Activated CD8-positive, alpha-beta memory T cell treated with anti-CD3 and anti-CD28 coated beads for 36 hours (primary cell): ENCODE measurements around the gene NFASC. TPM values are rescaled to one million over a fixed set of nuclear protein-coding genes. Genes with fewer than 3 reads are reported as not detected.

Source experiments
- CTCF ChIA-PET: fragments of 350-600 bp; sonication (Branson Sonifier 250); formaldehyde crosslinking; loops from one replicate; lab custom pipeline; 2021; ENCODE audit warnings: antibody characterized with exemption; lab: Charles Lee
- POLR2A ChIA-PET: fragments of 350-600 bp; sonication (Branson Sonifier 250); formaldehyde crosslinking; loops from one replicate; lab custom pipeline; 2021; ENCODE audit warnings: antibody characterized with exemption; lab: Charles Lee
- total RNA-seq, 2 experiments: library from RNA; stranded (reverse); gene quantifications; one replicate each; pipeline ENCODE4 v1.2.3, GENCODE V29; 2021

The NFASC gene
- total RNA-seq, 2 experiments from 2014 or later: 0.08 to 0.13 TPM

DNA sequence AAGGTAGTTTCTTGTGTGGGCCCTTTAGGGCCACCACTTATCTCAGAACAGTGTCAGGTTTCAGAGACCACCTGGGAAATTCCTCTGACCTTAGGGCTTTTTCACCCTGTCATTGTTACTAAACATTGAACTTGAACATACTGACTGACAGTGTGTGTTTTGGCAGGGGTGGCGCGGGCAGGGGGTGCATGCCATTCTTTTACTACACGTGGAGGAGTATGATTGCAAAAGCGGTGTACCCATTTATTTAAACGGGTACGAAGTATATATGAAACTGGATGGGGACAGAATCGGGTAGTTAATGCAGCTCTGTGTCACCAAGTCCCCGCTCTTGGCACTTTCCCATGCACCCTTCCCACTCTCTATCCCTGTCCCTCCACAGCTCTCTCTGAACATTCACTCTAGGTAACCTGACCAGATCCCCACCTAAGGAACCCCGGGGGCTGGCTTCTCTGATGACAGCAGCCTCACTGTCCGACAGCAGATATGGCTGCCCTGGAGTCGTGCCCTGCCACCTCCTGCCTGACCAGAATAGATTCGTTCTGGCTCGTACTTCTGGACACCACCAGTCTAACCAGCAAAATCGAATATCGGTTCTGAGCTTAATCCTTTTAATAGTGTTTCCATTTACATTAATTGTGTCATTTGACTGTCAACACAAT is 51.3 kb downstream of the NFASC start:
- ChIA-PET CTCF (no interaction called here), POLR2A (no interaction called here)

DNA sequence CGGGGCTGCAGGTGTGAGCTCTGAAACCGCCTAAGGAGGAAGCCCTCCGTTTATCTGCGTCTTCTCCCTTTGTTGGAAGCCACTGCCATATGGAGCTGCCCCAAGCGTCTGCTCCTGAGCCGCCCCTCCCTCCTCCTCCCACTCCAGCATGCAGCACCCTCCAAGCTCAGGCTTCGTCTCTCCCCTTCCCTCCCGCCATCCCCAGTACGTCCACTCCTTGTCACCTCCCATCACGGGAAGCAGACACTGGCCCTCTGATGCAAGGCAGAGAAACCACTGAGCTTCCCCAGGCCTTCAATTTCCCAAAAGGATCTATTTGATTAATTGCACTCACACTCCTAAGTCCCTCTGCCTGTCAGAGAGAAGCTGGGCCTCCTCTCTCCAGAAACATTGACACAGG is 52.5 kb downstream of the NFASC start:
- POLR2A ChIA-PET: no interaction called here
- CTCF ChIA-PET: no interaction called here

DNA sequence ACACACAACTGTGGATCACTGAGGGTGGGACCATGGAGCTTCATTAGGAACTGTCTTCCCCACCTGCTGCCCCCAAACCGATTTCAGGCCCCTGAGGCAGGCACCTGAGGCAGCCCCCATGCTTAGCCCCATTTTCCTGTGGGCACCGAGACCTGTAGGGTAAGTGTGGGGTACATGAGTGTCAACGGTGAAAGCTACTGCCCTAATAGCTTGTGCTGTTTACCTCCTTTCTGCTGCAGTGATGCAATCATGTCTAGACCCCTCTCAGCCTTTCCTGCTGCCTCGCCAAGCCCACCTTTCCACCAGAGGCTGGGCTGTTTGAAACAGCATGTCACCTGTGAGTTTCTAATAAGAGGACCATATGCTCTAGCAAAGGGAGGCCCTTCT is 53.0 kb downstream of the NFASC start:
- ChIA-PET POLR2A (no interaction called here), CTCF (no interaction called here)

DNA sequence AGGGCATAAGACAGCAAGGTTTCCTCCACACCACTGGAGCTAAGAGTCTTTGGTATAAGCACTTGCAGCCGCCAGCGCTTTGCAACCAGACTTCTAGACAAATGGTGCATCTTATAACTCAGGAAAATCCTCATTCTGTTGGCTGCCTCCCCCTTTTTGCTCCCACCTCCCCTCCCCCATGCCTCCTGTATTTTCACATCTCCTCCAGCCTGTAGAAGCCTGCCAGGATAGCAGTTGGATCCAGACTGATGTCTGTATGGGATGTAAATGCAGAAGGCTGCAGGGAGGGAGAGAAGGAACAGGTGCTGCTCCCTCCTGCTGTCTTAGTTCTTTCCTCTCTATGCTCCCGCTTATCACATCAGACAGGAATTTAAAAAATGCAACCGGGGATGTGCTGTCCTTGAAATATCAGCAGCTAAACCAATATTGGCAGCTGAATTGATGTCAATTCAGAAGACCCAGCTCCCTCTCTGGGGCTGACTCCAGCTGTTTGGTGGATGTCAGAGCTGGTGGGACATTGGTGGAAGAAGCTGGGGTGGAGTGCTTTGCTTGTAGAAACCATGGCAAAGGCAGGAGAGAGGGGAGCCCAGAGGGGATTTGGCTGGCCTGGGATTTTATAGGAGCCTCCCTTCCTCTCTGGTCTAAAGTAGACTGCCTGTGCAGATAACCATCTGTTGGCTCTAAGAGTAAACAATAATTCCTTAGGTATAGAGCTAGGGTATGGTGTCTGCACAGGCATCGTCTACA is 53.5 kb downstream of the NFASC start:
- ChIA-PET POLR2A (interaction anchor here (0.6 kb wide), 1 partner anchor 104 kb away, joined by 3 read pairs; no protein-coding TSS in a partner anchor), CTCF (no interaction called here)

DNA sequence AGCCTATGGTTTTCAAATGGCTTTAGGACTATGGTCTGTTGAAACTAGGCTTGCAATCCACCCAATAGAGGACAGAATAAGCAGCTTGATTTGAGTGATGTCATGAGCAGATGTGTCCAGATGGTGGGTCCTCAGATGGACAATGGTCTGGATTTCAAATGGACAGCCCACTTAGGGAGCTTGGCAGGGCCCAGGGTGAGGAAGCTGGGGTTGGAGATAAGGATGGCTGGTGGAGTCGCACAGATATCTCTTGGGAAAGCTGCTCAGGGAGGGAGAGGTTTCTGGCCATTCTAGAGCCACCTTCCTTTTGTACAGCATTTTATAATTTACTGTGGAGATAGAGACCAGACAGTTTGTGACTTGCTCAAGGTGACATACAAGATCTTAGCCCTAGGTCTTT is 55.0 kb downstream of the NFASC start:
- ChIA-PET CTCF (no interaction called here), POLR2A (no interaction called here)

GRCh38 chr1:204927673-204928641 is 57.3 kb downstream of the NFASC start:
- ChIA-PET POLR2A (no interaction called here), CTCF (interaction anchor here (1.2 kb wide), 1 partner anchor 14 kb away, joined by 3 read pairs; no protein-coding TSS in a partner anchor)

DNA sequence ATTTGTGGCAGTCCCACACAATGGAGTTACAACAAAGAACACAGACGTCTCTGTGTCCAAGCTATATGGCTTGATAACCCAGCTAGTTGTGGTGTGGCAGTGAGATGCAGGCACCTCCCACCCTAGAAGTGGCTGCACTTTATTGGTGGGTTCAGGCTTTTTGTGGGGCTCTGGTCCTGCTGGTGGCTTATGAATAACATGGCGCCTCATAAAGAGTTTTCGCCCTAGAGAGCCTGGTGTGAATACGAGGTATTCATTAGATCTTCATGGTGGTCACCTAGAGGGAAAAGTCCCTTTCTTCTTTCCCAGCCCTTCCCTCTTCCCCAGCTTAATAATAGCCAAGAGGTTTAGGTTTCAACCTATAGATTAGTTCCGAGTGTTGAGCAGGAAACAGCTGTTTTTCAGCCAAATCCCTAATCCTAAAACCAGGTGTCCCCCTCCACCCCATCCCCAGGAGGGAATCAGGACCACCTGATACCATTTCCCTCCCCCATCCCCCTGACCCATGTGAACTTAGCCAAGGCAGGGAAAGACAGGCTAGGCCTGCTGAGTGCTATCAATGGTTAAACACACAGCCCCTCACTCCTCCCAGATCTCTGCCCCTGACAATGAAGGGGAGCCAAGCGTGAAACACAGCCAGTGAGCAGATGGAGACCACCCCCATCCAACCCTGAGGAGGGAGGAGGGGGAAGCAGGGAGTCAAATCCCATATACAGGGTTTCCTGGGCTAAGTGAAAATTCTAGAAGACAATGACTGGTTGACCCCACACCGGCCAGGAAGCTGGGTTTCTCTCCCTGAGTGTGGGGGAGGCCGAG is 58.2 kb downstream of the NFASC start:
- ChIA-PET CTCF (no interaction called here), POLR2A (no interaction called here)

- ChIA-PET CTCF (no interaction called here), POLR2A (no interaction called here)
These were observed 59.0 kb downstream of the NFASC start for GRCh38 chr1:204929487-204930154.

GRCh38 chr1:204930155-204930523 is 59.5 kb downstream of the NFASC start:
- POLR2A ChIA-PET: no interaction called here
- CTCF ChIA-PET: no interaction called here

- POLR2A ChIA-PET: no interaction called here
- CTCF ChIA-PET: no interaction called here
These were observed 60.7 kb downstream of the NFASC start for GRCh38 chr1:204931313-204931712.

- ChIA-PET CTCF (no interaction called here), POLR2A (no interaction called here)
These were observed 61.3 kb downstream of the NFASC start for GRCh38 chr1:204931768-204932572.

DNA sequence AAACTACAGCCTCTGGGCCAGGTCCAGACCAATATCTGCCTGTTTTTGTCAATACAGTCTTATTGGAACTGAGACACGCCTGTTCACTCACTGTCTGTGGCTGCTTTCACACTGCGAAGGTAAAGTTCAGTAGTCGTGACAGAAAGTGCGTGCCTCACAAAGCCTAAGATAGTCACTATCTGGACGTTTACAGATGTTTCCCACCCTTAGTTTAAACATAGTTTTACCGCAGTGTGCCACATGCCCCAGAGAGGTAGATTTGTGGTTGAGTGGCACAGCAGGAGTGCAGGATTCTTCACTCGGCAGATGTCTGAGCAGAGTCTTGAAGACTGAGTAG is 61.9 kb downstream of the NFASC start:
- ChIA-PET POLR2A (no interaction called here), CTCF (no interaction called here)

DNA sequence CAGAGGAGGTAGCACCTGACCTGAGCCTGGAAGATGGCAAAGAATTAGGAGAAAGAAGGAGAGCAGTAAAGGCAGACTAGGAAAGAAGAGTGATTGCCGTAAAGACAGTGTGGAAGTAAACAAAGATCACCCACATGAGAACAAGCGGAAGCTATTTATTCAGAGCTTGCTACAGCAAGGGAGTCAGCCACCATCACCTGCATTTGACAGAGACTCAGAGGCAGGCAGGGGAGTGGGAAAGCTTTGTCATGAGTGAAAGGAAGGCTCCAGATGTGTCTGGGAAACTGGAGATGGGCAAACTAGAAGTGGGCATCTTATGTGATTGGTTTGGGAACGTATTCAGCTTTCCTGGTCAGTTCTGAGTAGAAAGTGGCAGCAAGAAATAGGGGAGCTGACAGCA is 64.5 kb downstream of the NFASC start:
- ChIA-PET POLR2A (no interaction called here), CTCF (no interaction called here)

- ChIA-PET POLR2A (no interaction called here), CTCF (interaction anchor here (0.6 kb wide), 1 partner anchor 796 kb away, joined by 3 read pairs; no protein-coding TSS in a partner anchor)
These were observed 66.1 kb downstream of the NFASC start for GRCh38 chr1:204936765-204937164.

GRCh38 chr1:204937901-204938300 is 67.2 kb downstream of the NFASC start:
- POLR2A ChIA-PET: no interaction called here
- CTCF ChIA-PET: no interaction called here

DNA sequence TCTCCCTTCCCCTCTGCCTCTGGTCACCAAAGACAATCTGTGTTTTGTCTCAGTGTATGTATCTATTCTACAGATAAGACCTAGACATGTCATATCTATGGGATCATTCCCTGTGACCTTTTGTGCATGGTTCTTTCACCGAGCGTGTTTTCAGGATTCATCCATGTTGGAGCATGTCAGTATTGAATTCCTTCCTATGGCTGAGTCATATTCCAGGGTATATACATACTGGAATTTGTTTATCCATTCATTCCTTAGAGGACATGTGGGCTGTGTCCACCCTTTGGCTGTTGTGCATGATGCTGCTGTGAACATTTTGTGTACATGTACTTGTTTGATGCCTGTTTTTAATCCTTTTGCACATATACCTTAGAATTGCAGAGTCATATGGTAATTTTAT is 69.9 kb downstream of the NFASC start:
- ChIA-PET POLR2A (no interaction called here), CTCF (no interaction called here)

DNA sequence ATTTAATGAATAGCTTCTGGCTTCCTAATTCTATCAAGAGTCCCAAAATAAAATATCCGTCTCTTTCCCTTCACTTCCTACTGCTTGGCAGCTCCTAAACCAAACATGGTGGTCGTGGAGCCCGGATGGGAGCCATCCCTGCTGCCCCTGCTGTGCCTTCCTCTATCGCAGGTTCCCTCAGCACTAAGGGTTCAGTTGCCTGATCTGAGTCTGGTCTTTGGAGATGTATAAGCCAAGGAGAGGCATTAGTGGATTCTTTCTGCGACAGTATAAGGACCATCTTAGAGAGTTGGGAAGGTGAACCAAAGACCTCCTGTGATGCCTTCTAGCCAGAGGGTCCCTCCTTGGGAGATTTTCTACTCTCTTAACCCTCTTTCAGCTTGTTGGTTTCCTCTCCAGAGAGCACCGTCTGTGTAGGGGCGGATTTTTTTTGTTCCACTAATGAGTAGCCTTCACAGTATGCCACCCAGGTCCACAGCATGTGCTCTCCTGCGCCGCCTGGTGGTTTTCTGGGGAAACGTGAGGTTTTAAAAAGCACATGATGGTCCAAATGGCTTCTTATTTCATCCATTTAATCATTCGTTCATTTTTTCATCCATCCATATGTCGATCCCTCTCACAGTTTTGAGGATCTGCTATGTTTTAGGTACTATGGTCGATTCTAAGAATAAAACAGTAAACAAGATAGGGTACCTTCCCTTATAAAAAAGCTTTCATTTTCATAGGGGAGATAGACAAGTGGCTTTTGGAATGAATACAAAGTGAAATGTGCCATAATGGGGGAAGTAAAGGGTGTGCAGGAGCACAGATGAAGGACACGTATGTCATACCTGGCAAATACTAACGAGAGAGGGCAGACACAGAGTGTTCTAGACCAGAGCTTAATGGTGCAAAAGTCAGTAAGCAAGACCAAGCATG is 71.0 kb downstream of the NFASC start:
- CTCF ChIA-PET: interaction anchor here (0.6 to 1.3 kb wide), 3 partner anchors 14 to 318 kb away, joined by 3 to 4 read pairs (median 3); no protein-coding TSS in a partner anchor
- POLR2A ChIA-PET: no interaction called here
